ENCODE results near the gene TRA2A. TPM values are rescaled to one million over a fixed set of nuclear protein-coding genes. Genes with fewer than 3 reads are reported as not detected.
A peak's percentile ranks its signal among the peaks of the same experiment; 100 is the strongest.

Gene TRA2A
- 10 to 100 TPM; 34.3 to 46.0 TPM for total RNA-seq

- H3K36me3 ChIP-seq, result no peaks in the 10 kb centered on the region
- H3K27ac ChIP-seq, result peak within 1 kb of the TSS; percentile 96 to 97
- H3K9me3 ChIP-seq, result no peaks in the 10 kb centered on the region
- peak; percentile 97 for TF ChIP-seq POLR2A (IDR thresholded peaks at IDR 0.05)
- TF ChIP-seq POLR2AphosphoS5 (IDR thresholded peaks at IDR 0.05), result peak; percentile 98
- no peak for TF ChIP-seq CTCF (IDR thresholded peaks at IDR 0.05)
- no peaks in the 10 kb centered on the region for H3K4me1 ChIP-seq (replicated peaks)
- WGBS, result 13% methylated on average over 50 of the region's 50 CpGs
- intact Hi-C loops (cut with DNase I), result loop anchor here (5.0 kb wide), 1 partner anchor 350 kb away; the partner anchor contains the start of gene NUP42
- H3K27me3 ChIP-seq (replicated peaks; ENCODE audit: insufficient read depth), result no peaks in the 10 kb centered on the region
- peak; percentile 98 for DNase-seq (ENCODE audit: low spot score)
- H3K4me3 ChIP-seq, result peak within 1 kb of the TSS; percentile 74 to 77
These were observed at the start of gene TRA2A for GRCh38 chr7:23531794-23532489. Gene TRA2A (minus strand): TSS chr7:23531981. CDS start chr7:23531824, 157 bp downstream.

- H3K9me3 ChIP-seq, result no peaks in the 10 kb centered on the region
- H3K4me1 ChIP-seq (replicated peaks), result no peaks in the 10 kb centered on the region
- H3K27me3 ChIP-seq (replicated peaks; ENCODE audit: insufficient read depth), result no peaks in the 10 kb centered on the region
- intact Hi-C loops (cut with DNase I), result loop anchor here (2.0 to 10.0 kb wide), 2 partner anchors 142 to 1094 kb away; no protein-coding TSS in a partner anchor
- TF ChIP-seq POLR2A (IDR thresholded peaks at IDR 0.05) (no peak), CTCF (IDR thresholded peaks at IDR 0.05) (peak; percentile 17 to 81 (median 68)), POLR2AphosphoS5 (IDR thresholded peaks at IDR 0.05) (peak; percentile 3)
- H3K27ac ChIP-seq, result no peak overlapping the region
- 33% methylated on average over 5 of the region's 5 CpGs for WGBS
- no peak overlapping the region for H3K4me3 ChIP-seq
- no peaks in the 10 kb centered on the region for H3K36me3 ChIP-seq
- DNase-seq (ENCODE audit: low spot score), result peak; percentile 59
These were observed 38.9 kb upstream of the TRA2A start for GRCh38 chr7:23570592-23571200.

GRCh38 chr7:23558303-23558702, 26.5 kb upstream of the TRA2A start:
- DNase-seq (ENCODE audit: low spot score), result no peak
- Histone ChIP-seq H3K27me3 (replicated peaks; ENCODE audit: insufficient read depth) (no peaks in the 10 kb centered on the region), H3K4me1 (replicated peaks) (no peaks in the 10 kb centered on the region), H3K9me3 (no peaks in the 10 kb centered on the region), H3K36me3 (no peaks in the 10 kb centered on the region), H3K27ac (no peak overlapping the region), H3K4me3 (no peak overlapping the region)
- no peak for TF ChIP-seq POLR2AphosphoS5 (IDR thresholded peaks at IDR 0.05)
- no peak for TF ChIP-seq POLR2A (IDR thresholded peaks at IDR 0.05)
- no peak for TF ChIP-seq CTCF (IDR thresholded peaks at IDR 0.05)
- intact Hi-C loops (cut with DNase I), result no loop called here

GRCh38 chr7:23547662-23548061, 15.9 kb upstream of the TRA2A start:
- intact Hi-C loops (cut with DNase I), result loop anchor here (5.0 to 10.0 kb wide), 2 partner anchors 165 to 273 kb away; partner anchors contain the start of gene STK31
- H3K27me3 ChIP-seq (replicated peaks; ENCODE audit: insufficient read depth), result no peaks in the 10 kb centered on the region
- no peaks in the 10 kb centered on the region for H3K36me3 ChIP-seq
- H3K9me3 ChIP-seq, result no peaks in the 10 kb centered on the region
- no peak for DNase-seq (ENCODE audit: low spot score)
- WGBS, result 90% methylated on average over 4 of the region's 4 CpGs
- no peak overlapping the region for H3K4me3 ChIP-seq
- no peaks in the 10 kb centered on the region for H3K4me1 ChIP-seq (replicated peaks)
- no peak overlapping the region for H3K27ac ChIP-seq
- TF ChIP-seq POLR2A (IDR thresholded peaks at IDR 0.05), result no peak
- TF ChIP-seq POLR2AphosphoS5 (IDR thresholded peaks at IDR 0.05), result no peak
- no peak for TF ChIP-seq CTCF (IDR thresholded peaks at IDR 0.05)

Data from prostate gland (tissue), 2 donors.